ENCODE results near the gene ASF1A. TPM values are rescaled to one million over a fixed set of nuclear protein-coding genes. Genes with fewer than 3 reads are reported as not detected.

The ASF1A gene
- total and polyA plus RNA-seq, 10 of the 15 experiments (the other 5 are each of a cell fraction or from before 2014, with no cell fraction given) = 23.7 to 103 (median 31.5) TPM

- TF ChIP-seq MTA3 (IDR thresholded peaks at IDR 0.05; ENCODE audit: borderline replicate concordance, low read length) (no peak; the same call in 1 of the 2 replicates), SUZ12 (IDR thresholded peaks at IDR 0.05; ENCODE audit: unreplicated experiment) (no peak), TCF7 (IDR thresholded peaks at IDR 0.05; ENCODE audit: borderline replicate concordance) (no peak), SP1 (IDR thresholded peaks at IDR 0.05; ENCODE audit: low read depth, low read length) (no peak), MXI1 (IDR thresholded peaks at IDR 0.05; ENCODE audit: low read depth, low read length) (no peak), CBX3 (IDR thresholded peaks at IDR 0.05; ENCODE audit: borderline replicate concordance, low read depth) (no peak), CHD2 (IDR thresholded peaks at IDR 0.05; ENCODE audit: borderline replicate concordance, low read depth, low read length) (no peak), NRF1 (conservative IDR thresholded peaks at IDR 0.05; ENCODE audit: low read depth, low read length) (peak; percentile 33; the same call in 1 of the 2 replicates), STAT3 (IDR thresholded peaks at IDR 0.05; ENCODE audit: low read depth, low read length) (no peak), MYB (IDR thresholded peaks at IDR 0.05; ENCODE audit: borderline replicate concordance, low read depth, low read length) (no peak), KAT2A (conservative IDR thresholded peaks at IDR 0.05; ENCODE audit: control insufficient read depth, low read depth, low read length) (no peak)
- TF ChIP-seq, protein P1, sequence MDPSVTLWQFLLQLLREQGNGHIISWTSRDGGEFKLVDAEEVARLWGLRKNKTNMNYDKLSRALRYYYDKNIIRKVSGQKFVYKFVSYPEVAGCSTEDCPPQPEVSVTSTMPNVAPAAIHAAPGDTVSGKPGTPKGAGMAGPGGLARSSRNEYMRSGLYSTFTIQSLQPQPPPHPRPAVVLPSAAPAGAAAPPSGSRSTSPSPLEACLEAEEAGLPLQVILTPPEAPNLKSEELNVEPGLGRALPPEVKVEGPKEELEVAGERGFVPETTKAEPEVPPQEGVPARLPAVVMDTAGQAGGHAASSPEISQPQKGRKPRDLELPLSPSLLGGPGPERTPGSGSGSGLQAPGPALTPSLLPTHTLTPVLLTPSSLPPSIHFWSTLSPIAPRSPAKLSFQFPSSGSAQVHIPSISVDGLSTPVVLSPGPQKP (IDR thresholded peaks at IDR 0.05; ENCODE audit: low read depth, low read length) = no peak
- TF ChIP-seq, protein P2, sequence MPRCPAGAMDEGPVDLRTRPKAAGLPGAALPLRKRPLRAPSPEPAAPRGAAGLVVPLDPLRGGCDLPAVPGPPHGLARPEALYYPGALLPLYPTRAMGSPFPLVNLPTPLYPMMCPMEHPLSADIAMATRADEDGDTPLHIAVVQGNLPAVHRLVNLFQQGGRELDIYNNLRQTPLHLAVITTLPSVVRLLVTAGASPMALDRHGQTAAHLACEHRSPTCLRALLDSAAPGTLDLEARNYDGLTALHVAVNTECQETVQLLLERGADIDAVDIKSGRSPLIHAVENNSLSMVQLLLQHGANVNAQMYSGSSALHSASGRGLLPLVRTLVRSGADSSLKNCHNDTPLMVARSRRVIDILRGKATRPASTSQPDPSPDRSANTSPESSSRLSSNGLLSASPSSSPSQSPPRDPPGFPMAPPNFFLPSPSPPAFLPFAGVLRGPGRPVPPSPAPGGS (IDR thresholded peaks at IDR 0.05; ENCODE audit: borderline replicate concordance, insufficient read depth, low read depth, low read length, poor library complexity, severe bottlenecking) = no peak
- TF ChIP-seq, protein P3, sequence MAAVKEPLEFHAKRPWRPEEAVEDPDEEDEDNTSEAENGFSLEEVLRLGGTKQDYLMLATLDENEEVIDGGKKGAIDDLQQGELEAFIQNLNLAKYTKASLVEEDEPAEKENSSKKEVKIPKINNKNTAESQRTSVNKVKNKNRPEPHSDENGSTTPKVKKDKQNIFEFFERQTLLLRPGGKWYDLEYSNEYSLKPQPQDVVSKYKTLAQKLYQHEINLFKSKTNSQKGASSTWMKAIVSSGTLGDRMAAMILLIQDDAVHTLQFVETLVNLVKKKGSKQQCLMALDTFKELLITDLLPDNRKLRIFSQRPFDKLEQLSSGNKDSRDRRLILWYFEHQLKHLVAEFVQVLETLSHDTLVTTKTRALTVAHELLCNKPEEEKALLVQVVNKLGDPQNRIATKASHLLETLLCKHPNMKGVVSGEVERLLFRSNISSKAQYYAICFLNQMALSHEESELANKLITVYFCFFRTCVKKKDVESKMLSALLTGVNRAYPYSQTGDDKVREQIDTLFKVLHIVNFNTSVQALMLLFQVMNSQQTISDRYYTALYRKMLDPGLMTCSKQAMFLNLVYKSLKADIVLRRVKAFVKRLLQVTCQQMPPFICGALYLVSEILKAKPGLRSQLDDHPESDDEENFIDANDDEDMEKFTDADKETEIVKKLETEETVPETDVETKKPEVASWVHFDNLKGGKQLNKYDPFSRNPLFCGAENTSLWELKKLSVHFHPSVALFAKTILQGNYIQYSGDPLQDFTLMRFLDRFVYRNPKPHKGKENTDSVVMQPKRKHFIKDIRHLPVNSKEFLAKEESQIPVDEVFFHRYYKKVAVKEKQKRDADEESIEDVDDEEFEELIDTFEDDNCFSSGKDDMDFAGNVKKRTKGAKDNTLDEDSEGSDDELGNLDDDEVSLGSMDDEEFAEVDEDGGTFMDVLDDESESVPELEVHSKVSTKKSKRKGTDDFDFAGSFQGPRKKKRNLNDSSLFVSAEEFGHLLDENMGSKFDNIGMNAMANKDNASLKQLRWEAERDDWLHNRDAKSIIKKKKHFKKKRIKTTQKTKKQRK (IDR thresholded peaks at IDR 0.05; ENCODE audit: low read depth, low read length) = no peak
- TF ChIP-seq, protein P4, sequence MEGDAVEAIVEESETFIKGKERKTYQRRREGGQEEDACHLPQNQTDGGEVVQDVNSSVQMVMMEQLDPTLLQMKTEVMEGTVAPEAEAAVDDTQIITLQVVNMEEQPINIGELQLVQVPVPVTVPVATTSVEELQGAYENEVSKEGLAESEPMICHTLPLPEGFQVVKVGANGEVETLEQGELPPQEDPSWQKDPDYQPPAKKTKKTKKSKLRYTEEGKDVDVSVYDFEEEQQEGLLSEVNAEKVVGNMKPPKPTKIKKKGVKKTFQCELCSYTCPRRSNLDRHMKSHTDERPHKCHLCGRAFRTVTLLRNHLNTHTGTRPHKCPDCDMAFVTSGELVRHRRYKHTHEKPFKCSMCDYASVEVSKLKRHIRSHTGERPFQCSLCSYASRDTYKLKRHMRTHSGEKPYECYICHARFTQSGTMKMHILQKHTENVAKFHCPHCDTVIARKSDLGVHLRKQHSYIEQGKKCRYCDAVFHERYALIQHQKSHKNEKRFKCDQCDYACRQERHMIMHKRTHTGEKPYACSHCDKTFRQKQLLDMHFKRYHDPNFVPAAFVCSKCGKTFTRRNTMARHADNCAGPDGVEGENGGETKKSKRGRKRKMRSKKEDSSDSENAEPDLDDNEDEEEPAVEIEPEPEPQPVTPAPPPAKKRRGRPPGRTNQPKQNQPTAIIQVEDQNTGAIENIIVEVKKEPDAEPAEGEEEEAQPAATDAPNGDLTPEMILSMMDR (IDR thresholded peaks at IDR 0.05 in 2 of 3, conservative IDR thresholded peaks at IDR 0.05 in 1 of 3; ENCODE audit: control insufficient read depth in 2 of 3, extremely low read depth in 1 of 3, insufficient read depth in 1 of 3, low read depth in 3 of 3, low read length in 3 of 3) = 0 out of 6 replicates have a peak, but pooled peaks of 1 of the 3 experiments have one; percentile 10
Measured at GRCh38 chr6:118894425-118895260, 691 bp downstream of the ASF1A start (continued).

Data from GM12878 (cell line).